Measurements from ENCODE around the gene TTC14. TPM values are rescaled to one million over a fixed set of nuclear protein-coding genes. Genes with fewer than 3 reads are reported as not detected.

TTC14 gene
- total RNA-seq, 1 experiment from 2014 or later = 31.5 TPM

GRCh38 chr3:180656406-180656805 lies 54.4 kb downstream of the TTC14 start:
- Histone ChIP-seq H3K9me3 (ENCODE audit: control insufficient read depth in 1 of 2, insufficient read depth in 1 of 2, low read depth in 1 of 2, low read length in 2 of 2) (no peaks in the 10 kb centered on the region), H3K4me3 (replicated peaks in 1 of 2; ENCODE audit: low read depth in 1 of 2, low read length in 2 of 2) (no peak overlapping the region), H3K36me3 (ENCODE audit: control insufficient read depth in 1 of 2, insufficient read depth in 2 of 2, low read length in 2 of 2) (no peaks in the 10 kb centered on the region), H2AFZ (ENCODE audit: low read depth, low read length, poor library complexity, severe bottlenecking) (no peak overlapping the region), H4K20me1 (ENCODE audit: insufficient read depth) (no peaks in the 10 kb centered on the region), H3K27me3 (ENCODE audit: insufficient read depth, low read length) (0 out of 2 replicates have a peak, but pooled peaks cover 16% of the 10 kb centered on the region), H3K79me2 (ENCODE audit: insufficient read depth, low read length) (no peaks in the 10 kb centered on the region), H3K9me2 (ENCODE audit: insufficient read depth) (no peaks in the 10 kb centered on the region), H3K4me1 (ENCODE audit: control insufficient read depth in 1 of 2, insufficient read depth in 2 of 2, low read length in 2 of 2) (no peaks in the 10 kb centered on the region), H3K9ac (ENCODE audit: low read length) (no peak overlapping the region), H3K4me2 (ENCODE audit: low read length) (no peak overlapping the region), H3K27ac (ENCODE audit: low read depth, low read length) (no peak overlapping the region)
- intact Hi-C loops (cut with micrococcal nuclease) = no loop called here
- ChIA-PET RAD21 (ENCODE audit: low non-redundant PET in 1 of 2, low total read pairs in 2 of 2, uncharacterized antibody in 2 of 2, unreplicated experiment in 2 of 2) (no interaction called here), POLR2A (no interaction called here), CTCF (no interaction called here)
- no peak for ATAC-seq
- no TSS peak for BruUV-seq (replicated peaks)
- no peak for DNase-seq (ENCODE audit: low read depth, low spot score)
- no peak for TF ChIP-seq SP1 (IDR thresholded peaks at IDR 0.05; ENCODE audit: low read depth)
- TF ChIP-seq EGR1 (IDR thresholded peaks at IDR 0.05; ENCODE audit: low read depth) = no peak
- TF ChIP-seq POLR2A (IDR thresholded peaks at IDR 0.05; ENCODE audit: borderline replicate concordance, extremely low read depth, insufficient read depth, insufficient read length) = no peak
- no peak for TF ChIP-seq JUND (IDR thresholded peaks at IDR 0.05)
- TF ChIP-seq FOSL1 (IDR thresholded peaks at IDR 0.05; ENCODE audit: low read depth) = no peak
- no peak for TF ChIP-seq RAD21 (IDR thresholded peaks at IDR 0.05; ENCODE audit: low read depth)
- TF ChIP-seq CTCF (IDR thresholded peaks at IDR 0.05 in 2 of 3, conservative IDR thresholded peaks at IDR 0.05 in 1 of 3; ENCODE audit: borderline replicate concordance in 1 of 3, insufficient read depth in 1 of 3, low read depth in 2 of 3, low read length in 2 of 3) = no peak
- TF ChIP-seq ZNF274 (IDR thresholded peaks at IDR 0.05; ENCODE audit: low read depth, low read length) = no peak
- TF ChIP-seq, protein P1, sequence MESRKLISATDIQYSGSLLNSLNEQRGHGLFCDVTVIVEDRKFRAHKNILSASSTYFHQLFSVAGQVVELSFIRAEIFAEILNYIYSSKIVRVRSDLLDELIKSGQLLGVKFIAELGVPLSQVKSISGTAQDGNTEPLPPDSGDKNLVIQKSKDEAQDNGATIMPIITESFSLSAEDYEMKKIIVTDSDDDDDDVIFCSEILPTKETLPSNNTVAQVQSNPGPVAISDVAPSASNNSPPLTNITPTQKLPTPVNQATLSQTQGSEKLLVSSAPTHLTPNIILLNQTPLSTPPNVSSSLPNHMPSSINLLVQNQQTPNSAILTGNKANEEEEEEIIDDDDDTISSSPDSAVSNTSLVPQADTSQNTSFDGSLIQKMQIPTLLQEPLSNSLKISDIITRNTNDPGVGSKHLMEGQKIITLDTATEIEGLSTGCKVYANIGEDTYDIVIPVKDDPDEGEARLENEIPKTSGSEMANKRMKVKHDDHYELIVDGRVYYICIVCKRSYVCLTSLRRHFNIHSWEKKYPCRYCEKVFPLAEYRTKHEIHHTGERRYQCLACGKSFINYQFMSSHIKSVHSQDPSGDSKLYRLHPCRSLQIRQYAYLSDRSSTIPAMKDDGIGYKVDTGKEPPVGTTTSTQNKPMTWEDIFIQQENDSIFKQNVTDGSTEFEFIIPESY (IDR thresholded peaks at IDR 0.05; ENCODE audit: extremely low read depth, insufficient replicate concordance, low read length) = no peak
- TF ChIP-seq TCF7L2 (IDR thresholded peaks at IDR 0.05; ENCODE audit: borderline replicate concordance, extremely low read depth, insufficient read depth, insufficient read length) = no peak
- no peak for TF ChIP-seq CBX3 (IDR thresholded peaks at IDR 0.05; ENCODE audit: low read depth)
- no peak for TF ChIP-seq SIN3A (IDR thresholded peaks at IDR 0.05; ENCODE audit: low read depth)
- TF ChIP-seq, protein P2, sequence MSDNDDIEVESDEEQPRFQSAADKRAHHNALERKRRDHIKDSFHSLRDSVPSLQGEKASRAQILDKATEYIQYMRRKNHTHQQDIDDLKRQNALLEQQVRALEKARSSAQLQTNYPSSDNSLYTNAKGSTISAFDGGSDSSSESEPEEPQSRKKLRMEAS (IDR thresholded peaks at IDR 0.05) = no peak
- TF ChIP-seq, protein P3, sequence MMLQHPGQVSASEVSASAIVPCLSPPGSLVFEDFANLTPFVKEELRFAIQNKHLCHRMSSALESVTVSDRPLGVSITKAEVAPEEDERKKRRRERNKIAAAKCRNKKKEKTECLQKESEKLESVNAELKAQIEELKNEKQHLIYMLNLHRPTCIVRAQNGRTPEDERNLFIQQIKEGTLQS (IDR thresholded peaks at IDR 0.05) = no peak
- TF ChIP-seq, protein P4, sequence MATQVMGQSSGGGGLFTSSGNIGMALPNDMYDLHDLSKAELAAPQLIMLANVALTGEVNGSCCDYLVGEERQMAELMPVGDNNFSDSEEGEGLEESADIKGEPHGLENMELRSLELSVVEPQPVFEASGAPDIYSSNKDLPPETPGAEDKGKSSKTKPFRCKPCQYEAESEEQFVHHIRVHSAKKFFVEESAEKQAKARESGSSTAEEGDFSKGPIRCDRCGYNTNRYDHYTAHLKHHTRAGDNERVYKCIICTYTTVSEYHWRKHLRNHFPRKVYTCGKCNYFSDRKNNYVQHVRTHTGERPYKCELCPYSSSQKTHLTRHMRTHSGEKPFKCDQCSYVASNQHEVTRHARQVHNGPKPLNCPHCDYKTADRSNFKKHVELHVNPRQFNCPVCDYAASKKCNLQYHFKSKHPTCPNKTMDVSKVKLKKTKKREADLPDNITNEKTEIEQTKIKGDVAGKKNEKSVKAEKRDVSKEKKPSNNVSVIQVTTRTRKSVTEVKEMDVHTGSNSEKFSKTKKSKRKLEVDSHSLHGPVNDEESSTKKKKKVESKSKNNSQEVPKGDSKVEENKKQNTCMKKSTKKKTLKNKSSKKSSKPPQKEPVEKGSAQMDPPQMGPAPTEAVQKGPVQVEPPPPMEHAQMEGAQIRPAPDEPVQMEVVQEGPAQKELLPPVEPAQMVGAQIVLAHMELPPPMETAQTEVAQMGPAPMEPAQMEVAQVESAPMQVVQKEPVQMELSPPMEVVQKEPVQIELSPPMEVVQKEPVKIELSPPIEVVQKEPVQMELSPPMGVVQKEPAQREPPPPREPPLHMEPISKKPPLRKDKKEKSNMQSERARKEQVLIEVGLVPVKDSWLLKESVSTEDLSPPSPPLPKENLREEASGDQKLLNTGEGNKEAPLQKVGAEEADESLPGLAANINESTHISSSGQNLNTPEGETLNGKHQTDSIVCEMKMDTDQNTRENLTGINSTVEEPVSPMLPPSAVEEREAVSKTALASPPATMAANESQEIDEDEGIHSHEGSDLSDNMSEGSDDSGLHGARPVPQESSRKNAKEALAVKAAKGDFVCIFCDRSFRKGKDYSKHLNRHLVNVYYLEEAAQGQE (IDR thresholded peaks at IDR 0.05; ENCODE audit: low read depth) = no peak
- no peak for TF ChIP-seq CEBPB (IDR thresholded peaks at IDR 0.05; ENCODE audit: low read depth)
- TF ChIP-seq YY1 (IDR thresholded peaks at IDR 0.05; ENCODE audit: extremely low read depth, insufficient replicate concordance, low read depth, low read length) = no peak
- no peak for TF ChIP-seq ZFX (IDR thresholded peaks at IDR 0.05)
- no peak for TF ChIP-seq POLR2AphosphoS5 (IDR thresholded peaks at IDR 0.05; ENCODE audit: low read depth, low read length)
- TF ChIP-seq EZH2phosphoT487 (IDR thresholded peaks at IDR 0.05; ENCODE audit: borderline replicate concordance) = no peak
